HL-60 (cell line): Measurements from ENCODE around the gene TAB3.

Experiments used
- DNase-seq, 2 experiments: peaks; one replicate each; pipeline ENCODE4 v3.0.0-alpha.2; 2010 to 2020; ENCODE audit warnings: low read depth in 1 of 2, low spot score in 1 of 2
- H3K27ac ChIP-seq: fragments of 250-450 bp; sonication (Bioruptor Pico); replicated peaks from 2 replicates; pipeline ENCODE4 v1.5.1; 2020; ENCODE audit warnings: mild to moderate bottlenecking, moderate library complexity
- H3K27me3 ChIP-seq: fragments of 250-450 bp; sonication (Bioruptor Pico); 2 replicates; pipeline ENCODE4 v1.5.1; 2021; ENCODE audit warnings: mild to moderate bottlenecking, moderate library complexity; ENCODE audit not compliant: insufficient read depth, poor library complexity, severe bottlenecking
- H3K4me3 ChIP-seq: replicated peaks from 2 replicates; pipeline ENCODE4 v1.5.1; 2011; ENCODE audit warnings: mild to moderate bottlenecking, control low read depth, low read length; ENCODE audit not compliant: insufficient read depth
- GABPA ChIP-seq: IDR thresholded peaks from 2 replicates; pipeline ENCODE4 v1.6.1; 2012; ENCODE audit warnings: low read depth
- POLR2AphosphoS5 ChIP-seq: IDR thresholded peaks from 2 replicates; pipeline ENCODE4 v1.6.1; 2012; ENCODE audit warnings: low read depth
- SPI1 ChIP-seq: IDR thresholded peaks from 2 replicates; pipeline ENCODE4 v1.6.1; 2012; ENCODE audit warnings: low read depth, mild to moderate bottlenecking, borderline replicate concordance
- TF ChIP-seq, protein P1 (sequence below): IDR thresholded peaks from one replicate; pipeline ENCODE4 v1.5.1; 2011; ENCODE audit warnings: low read length, control low read depth, inconsistent platforms; ENCODE audit not compliant: insufficient read depth
- TF ChIP-seq, protein P2 (sequence below): IDR thresholded peaks from 2 replicates; pipeline ENCODE4 v1.6.1; 2012; ENCODE audit warnings: low read depth; ENCODE audit not compliant: insufficient replicate concordance

TAB3 gene

DNA sequence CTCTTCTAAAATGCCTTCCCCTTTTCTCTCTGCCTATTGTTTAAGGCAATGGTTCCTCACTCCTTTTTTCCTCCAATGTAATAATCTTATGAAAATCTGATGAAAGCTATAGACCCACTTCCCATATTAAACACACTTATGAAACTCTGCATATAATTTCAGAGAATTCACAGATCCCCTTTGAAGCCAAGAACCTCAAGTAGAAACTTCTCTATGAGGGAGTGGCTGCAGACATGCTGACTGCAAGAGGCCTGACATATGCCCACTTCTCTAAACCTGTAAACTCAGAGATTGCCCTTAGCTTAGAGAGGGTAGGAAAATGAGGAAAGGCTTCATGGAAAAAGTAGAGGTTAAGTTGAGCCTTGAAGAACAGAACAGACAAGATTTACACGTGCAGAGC lies 37.6 kb downstream of the TAB3 start:
- no peak overlapping the region for H3K27ac ChIP-seq
- DNase-seq, result no peak
- no peak overlapping the region for H3K4me3 ChIP-seq
- H3K27me3 ChIP-seq, result no peaks in the 10 kb centered on the region
- TF ChIP-seq GABPA (no peak), SPI1 (no peak), POLR2AphosphoS5 (no peak)
- TF ChIP-seq, protein P1, sequence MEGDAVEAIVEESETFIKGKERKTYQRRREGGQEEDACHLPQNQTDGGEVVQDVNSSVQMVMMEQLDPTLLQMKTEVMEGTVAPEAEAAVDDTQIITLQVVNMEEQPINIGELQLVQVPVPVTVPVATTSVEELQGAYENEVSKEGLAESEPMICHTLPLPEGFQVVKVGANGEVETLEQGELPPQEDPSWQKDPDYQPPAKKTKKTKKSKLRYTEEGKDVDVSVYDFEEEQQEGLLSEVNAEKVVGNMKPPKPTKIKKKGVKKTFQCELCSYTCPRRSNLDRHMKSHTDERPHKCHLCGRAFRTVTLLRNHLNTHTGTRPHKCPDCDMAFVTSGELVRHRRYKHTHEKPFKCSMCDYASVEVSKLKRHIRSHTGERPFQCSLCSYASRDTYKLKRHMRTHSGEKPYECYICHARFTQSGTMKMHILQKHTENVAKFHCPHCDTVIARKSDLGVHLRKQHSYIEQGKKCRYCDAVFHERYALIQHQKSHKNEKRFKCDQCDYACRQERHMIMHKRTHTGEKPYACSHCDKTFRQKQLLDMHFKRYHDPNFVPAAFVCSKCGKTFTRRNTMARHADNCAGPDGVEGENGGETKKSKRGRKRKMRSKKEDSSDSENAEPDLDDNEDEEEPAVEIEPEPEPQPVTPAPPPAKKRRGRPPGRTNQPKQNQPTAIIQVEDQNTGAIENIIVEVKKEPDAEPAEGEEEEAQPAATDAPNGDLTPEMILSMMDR, result no peak
- TF ChIP-seq, protein P2, sequence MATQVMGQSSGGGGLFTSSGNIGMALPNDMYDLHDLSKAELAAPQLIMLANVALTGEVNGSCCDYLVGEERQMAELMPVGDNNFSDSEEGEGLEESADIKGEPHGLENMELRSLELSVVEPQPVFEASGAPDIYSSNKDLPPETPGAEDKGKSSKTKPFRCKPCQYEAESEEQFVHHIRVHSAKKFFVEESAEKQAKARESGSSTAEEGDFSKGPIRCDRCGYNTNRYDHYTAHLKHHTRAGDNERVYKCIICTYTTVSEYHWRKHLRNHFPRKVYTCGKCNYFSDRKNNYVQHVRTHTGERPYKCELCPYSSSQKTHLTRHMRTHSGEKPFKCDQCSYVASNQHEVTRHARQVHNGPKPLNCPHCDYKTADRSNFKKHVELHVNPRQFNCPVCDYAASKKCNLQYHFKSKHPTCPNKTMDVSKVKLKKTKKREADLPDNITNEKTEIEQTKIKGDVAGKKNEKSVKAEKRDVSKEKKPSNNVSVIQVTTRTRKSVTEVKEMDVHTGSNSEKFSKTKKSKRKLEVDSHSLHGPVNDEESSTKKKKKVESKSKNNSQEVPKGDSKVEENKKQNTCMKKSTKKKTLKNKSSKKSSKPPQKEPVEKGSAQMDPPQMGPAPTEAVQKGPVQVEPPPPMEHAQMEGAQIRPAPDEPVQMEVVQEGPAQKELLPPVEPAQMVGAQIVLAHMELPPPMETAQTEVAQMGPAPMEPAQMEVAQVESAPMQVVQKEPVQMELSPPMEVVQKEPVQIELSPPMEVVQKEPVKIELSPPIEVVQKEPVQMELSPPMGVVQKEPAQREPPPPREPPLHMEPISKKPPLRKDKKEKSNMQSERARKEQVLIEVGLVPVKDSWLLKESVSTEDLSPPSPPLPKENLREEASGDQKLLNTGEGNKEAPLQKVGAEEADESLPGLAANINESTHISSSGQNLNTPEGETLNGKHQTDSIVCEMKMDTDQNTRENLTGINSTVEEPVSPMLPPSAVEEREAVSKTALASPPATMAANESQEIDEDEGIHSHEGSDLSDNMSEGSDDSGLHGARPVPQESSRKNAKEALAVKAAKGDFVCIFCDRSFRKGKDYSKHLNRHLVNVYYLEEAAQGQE, result no peak

DNA sequence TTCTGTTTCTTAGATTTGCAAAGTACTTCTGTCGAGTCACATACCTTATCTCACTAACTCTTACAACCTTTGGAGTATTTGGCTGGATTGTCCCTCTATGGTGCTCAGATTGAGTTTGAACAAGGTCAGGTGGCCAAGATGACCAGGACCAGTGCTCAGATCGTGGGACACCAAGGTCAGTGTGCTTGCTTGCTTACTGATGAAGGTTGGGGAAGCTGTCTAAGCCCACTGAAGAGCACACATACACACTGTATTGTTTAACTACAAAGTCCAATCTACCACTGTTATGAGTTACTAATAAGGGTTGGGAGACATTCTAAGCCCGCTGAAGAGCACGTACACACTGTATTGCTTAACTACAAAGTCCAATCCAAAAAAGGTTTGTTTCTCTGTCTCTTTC lies 53.7 kb downstream of the TAB3 start:
- TF ChIP-seq, protein P1, result no peak
- TF ChIP-seq, protein P2, result no peak
- no peak for DNase-seq

DNA sequence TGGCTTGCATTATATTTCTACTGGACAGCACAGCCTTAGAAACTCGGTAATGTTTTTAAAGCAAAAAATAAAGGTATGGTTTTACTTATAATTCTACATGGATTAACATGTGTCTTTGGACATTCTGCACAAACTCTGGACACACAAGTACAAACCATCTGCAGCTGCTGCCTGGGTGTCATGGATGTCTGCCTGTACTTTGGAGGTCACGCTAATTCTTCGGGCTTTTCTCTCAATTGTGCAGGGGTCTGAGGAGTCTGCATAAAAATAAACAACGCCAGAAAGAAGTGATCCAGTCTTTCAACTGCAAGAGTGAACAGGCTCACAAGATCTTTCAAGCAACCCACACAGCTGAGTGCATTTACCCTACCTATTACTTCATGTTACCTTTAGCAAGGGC lies 55.2 kb downstream of the TAB3 start:
- no peak for TF ChIP-seq SPI1
- TF ChIP-seq, protein P2, result no peak
- TF ChIP-seq POLR2AphosphoS5, result no peak
- TF ChIP-seq, protein P1, result no peak
- no peak for TF ChIP-seq GABPA
- H3K4me3 ChIP-seq, result no peak overlapping the region
- no peak for DNase-seq
- no peaks in the 10 kb centered on the region for H3K27me3 ChIP-seq
- no peak overlapping the region for H3K27ac ChIP-seq

More for the DNA sequence above, 53.7 kb downstream of the TAB3 start:
- Histone ChIP-seq H3K27me3 (no peaks in the 10 kb centered on the region), H3K27ac (no peak overlapping the region), H3K4me3 (no peak overlapping the region)
